ENCODE data around the gene MGP.

DNA sequence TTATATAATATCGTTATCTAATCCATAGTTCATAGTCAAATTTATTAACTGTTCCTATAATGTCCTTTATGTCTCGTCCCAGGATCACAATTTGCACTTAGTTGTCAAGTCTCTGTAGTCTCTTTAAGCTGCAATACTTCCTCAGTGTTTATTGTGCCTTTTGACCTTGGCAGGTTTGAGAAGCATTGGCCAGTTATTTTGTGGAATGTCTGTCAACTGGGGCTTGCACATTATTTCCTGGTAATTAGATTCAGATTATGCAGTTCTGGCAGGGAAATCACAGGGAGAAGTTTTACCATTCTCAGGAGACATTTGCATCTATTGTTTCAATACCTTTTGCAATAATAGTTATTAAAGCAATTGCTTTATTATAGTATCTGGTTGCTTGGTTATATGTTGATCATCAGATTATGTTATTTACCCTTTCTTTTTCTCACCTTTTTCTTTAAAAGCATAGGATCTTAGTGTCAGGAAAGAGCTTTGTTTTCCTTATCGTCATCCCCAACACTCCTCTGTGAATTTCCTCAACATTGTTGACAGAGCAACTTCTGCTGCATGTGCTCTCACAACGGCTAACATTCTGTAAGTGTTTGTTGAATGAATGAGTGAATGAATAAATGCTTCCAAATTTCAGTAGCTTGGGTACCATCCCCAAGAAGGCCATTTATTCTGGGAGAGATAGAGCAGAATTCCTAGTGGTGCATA lies 38.6 kb downstream of the MGP start:
- TF ChIP-seq, protein P1, sequence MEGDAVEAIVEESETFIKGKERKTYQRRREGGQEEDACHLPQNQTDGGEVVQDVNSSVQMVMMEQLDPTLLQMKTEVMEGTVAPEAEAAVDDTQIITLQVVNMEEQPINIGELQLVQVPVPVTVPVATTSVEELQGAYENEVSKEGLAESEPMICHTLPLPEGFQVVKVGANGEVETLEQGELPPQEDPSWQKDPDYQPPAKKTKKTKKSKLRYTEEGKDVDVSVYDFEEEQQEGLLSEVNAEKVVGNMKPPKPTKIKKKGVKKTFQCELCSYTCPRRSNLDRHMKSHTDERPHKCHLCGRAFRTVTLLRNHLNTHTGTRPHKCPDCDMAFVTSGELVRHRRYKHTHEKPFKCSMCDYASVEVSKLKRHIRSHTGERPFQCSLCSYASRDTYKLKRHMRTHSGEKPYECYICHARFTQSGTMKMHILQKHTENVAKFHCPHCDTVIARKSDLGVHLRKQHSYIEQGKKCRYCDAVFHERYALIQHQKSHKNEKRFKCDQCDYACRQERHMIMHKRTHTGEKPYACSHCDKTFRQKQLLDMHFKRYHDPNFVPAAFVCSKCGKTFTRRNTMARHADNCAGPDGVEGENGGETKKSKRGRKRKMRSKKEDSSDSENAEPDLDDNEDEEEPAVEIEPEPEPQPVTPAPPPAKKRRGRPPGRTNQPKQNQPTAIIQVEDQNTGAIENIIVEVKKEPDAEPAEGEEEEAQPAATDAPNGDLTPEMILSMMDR (IDR thresholded peaks at IDR 0.05; ENCODE audit: low read length), result no peak
- TF ChIP-seq EZH2 (IDR thresholded peaks at IDR 0.05; ENCODE audit: borderline replicate concordance, low read length), result no peak
